Measurements from ENCODE around the gene HEBP1.

- no peak for TF ChIP-seq POLR2A (IDR thresholded peaks at IDR 0.05; ENCODE audit: low read length)
- TF ChIP-seq GATA1 (IDR thresholded peaks at IDR 0.05; ENCODE audit: low read depth, low read length), result no peak
Observed at GRCh38 chr12:13005649-13006048, 5.6 kb upstream of the HEBP1 start.

All from erythroblast (primary cell).